ENCODE data around the gene PARVA. TPM values are rescaled to one million over a fixed set of nuclear protein-coding genes. Genes with fewer than 3 reads are reported as not detected.

The PARVA gene
- polyA plus RNA-seq, 3 donors = not detected

DNA sequence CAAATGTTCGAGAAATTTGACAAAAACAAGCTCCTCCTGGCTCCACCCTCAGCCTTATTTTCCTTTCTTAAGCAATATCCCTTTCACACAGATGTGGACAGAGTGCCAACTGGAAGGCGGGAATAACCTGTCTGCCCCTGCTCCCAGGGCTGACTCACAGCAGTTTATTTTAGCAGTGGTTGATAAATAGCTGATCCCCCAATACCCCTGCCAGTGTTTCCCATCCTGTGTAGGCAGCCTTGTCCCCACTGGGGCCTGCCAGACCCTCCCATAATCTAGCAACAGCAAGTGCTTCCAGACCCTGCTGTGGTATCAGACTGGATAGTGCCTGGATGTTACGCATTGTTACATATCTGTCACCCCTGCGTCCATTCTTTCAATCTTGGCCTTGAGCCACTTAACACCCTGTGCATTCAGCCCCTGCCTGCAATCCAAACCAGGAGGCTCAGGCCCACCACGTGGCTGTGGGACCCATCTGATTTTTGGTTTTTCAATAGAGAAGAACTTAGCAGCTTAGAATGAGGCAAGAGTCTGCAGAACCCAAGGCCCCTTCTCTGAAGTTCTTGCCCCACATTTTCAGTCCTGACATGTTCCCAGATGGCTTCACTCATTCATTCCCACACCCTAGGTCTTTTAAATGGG, 53.7 kb downstream of the PARVA start:
- H3K9ac ChIP-seq (ENCODE audit: insufficient read depth, low read length, poor library complexity, severe bottlenecking) = no peak overlapping the region
- H3K4me3 ChIP-seq (replicated peaks in 1 of 3; ENCODE audit: low read depth in 2 of 3, low read length in 3 of 3) = no peak overlapping the region
- no peaks in the 10 kb centered on the region for H3K4me1 Mint-ChIP-seq
- DNase-seq = no peak
- H3K9me3 ChIP-seq (replicated peaks in 1 of 2; ENCODE audit: control insufficient read depth in 1 of 2, insufficient read depth in 1 of 2, low read length in 2 of 2) = no peaks in the 10 kb centered on the region
- intact Hi-C loops (cut with micrococcal nuclease) = no loop called here
- no peaks in the 10 kb centered on the region for H3K4me1 ChIP-seq (ENCODE audit: control insufficient read depth in 1 of 2, insufficient read depth in 2 of 2, low read length in 2 of 2)
- no peak overlapping the region for H2AFZ ChIP-seq (ENCODE audit: insufficient read depth, low read depth, low read length, poor library complexity, severe bottlenecking)
- H3K27me3 Mint-ChIP-seq (ENCODE audit: low read depth in 3 of 3) = peaks cover 0 to 8% (median 3%) of the 10 kb centered on the region in 3 donors
- WGBS (ENCODE audit: insufficient coverage) = 84% methylated on average over 4 of the region's 5 CpGs
- no peaks in the 10 kb centered on the region for H3K79me2 ChIP-seq (ENCODE audit: insufficient read depth, low read length)
- TF ChIP-seq CTCF (IDR thresholded peaks at IDR 0.05) = no peak
- H3K4me3 Mint-ChIP-seq = no peak overlapping the region
- H3K4me2 ChIP-seq (replicated peaks; ENCODE audit: extremely low read depth, low read length, poor library complexity, severe bottlenecking) = no peak overlapping the region
- H4K20me1 ChIP-seq (ENCODE audit: insufficient read depth, low read length) = no peaks in the 10 kb centered on the region
- H3K9me3 Mint-ChIP-seq = peaks cover 0 to 3% (median 0%) of the 10 kb centered on the region in 7 donors
- H3K27me3 ChIP-seq (ENCODE audit: control insufficient read depth in 2 of 2, insufficient read depth in 2 of 2, low read length in 2 of 2) = no peaks in the 10 kb centered on the region
- H3K36me3 Mint-ChIP-seq = no peaks in the 10 kb centered on the region
- no peak overlapping the region for H3K27ac ChIP-seq (ENCODE audit: low read depth in 1 of 2, low read length in 2 of 2)
- no peaks in the 10 kb centered on the region for H3K36me3 ChIP-seq (replicated peaks in 1 of 2; ENCODE audit: control insufficient read depth in 1 of 2, insufficient read depth in 2 of 2, low read length in 2 of 2)
- no peak overlapping the region for H3K27ac Mint-ChIP-seq

GRCh38 chr11:12432507-12432906, 55.1 kb downstream of the PARVA start:
- TF ChIP-seq CTCF (IDR thresholded peaks at IDR 0.05) = no peak
- no peak for DNase-seq
- H3K4me1 ChIP-seq (ENCODE audit: control insufficient read depth in 1 of 2, insufficient read depth in 2 of 2, low read length in 2 of 2) = no peaks in the 10 kb centered on the region
- no CpG with 5 or more reads among the region's 6 CpGs for WGBS (ENCODE audit: insufficient coverage)
- peaks cover 0 to 3% (median 0%) of the 10 kb centered on the region in 7 donors for H3K9me3 Mint-ChIP-seq
- H3K36me3 ChIP-seq (replicated peaks in 1 of 2; ENCODE audit: control insufficient read depth in 1 of 2, insufficient read depth in 2 of 2, low read length in 2 of 2) = no peaks in the 10 kb centered on the region
- H3K4me3 ChIP-seq (replicated peaks in 1 of 3; ENCODE audit: low read depth in 2 of 3, low read length in 3 of 3) = no peak overlapping the region
- no peak overlapping the region for H3K4me2 ChIP-seq (replicated peaks; ENCODE audit: extremely low read depth, low read length, poor library complexity, severe bottlenecking)
- H3K4me1 Mint-ChIP-seq = no peaks in the 10 kb centered on the region
- no peak overlapping the region for H3K9ac ChIP-seq (ENCODE audit: insufficient read depth, low read length, poor library complexity, severe bottlenecking)
- no peaks in the 10 kb centered on the region for H3K36me3 Mint-ChIP-seq
- H3K9me3 ChIP-seq (replicated peaks in 1 of 2; ENCODE audit: control insufficient read depth in 1 of 2, insufficient read depth in 1 of 2, low read length in 2 of 2) = no peaks in the 10 kb centered on the region
- H3K79me2 ChIP-seq (ENCODE audit: insufficient read depth, low read length) = no peaks in the 10 kb centered on the region
- H3K27ac ChIP-seq (ENCODE audit: low read depth in 1 of 2, low read length in 2 of 2) = no peak overlapping the region
- H3K27ac Mint-ChIP-seq = no peak overlapping the region
- H4K20me1 ChIP-seq (ENCODE audit: insufficient read depth, low read length) = no peaks in the 10 kb centered on the region
- intact Hi-C loops (cut with micrococcal nuclease) = no loop called here
- H3K27me3 Mint-ChIP-seq (ENCODE audit: low read depth in 3 of 3) = peaks cover 0 to 8% (median 3%) of the 10 kb centered on the region in 3 donors
- no peaks in the 10 kb centered on the region for H3K27me3 ChIP-seq (ENCODE audit: control insufficient read depth in 2 of 2, insufficient read depth in 2 of 2, low read length in 2 of 2)
- H2AFZ ChIP-seq (ENCODE audit: insufficient read depth, low read depth, low read length, poor library complexity, severe bottlenecking) = no peak overlapping the region
- H3K4me3 Mint-ChIP-seq = no peak overlapping the region
